K562 (cell line): ENCODE data around the gene NPDC1. TPM values are rescaled to one million over a fixed set of nuclear protein-coding genes. Genes with fewer than 3 reads are reported as not detected.
A peak's percentile ranks its signal among the peaks of the same experiment; 100 is the strongest.

Experiments
- ATAC-seq: fragments of 200-7000 bp; cut with Tn5 transposase; 3 replicates; pipeline ENCODE4 v1.9.1; 2020; ENCODE audit warnings: moderate library complexity
- BruUV-seq: library from RNA; stranded (reverse); fragments of 400-500 nt; replicated peaks from 2 replicates; lab custom pipeline; 2021; lab: Mats Ljungman, UMichigan
- CTCF ChIA-PET: fragments of 300-600 bp; formaldehyde crosslinking; extraction: SDS; loops from one replicate; lab custom pipeline; 2021; ENCODE audit warnings: low intra/inter-chr PET ratio; lab: Yijun Ruan, JAX
- POLR2A ChIA-PET: fragments of 300-600, 350-650 bp; sonication (Branson Sonifier 250); formaldehyde crosslinking; extraction: SDS; loops from one replicate; lab custom pipeline; 2021; ENCODE audit warnings: antibody characterized with exemption, inconsistent platforms; lab: Yijun Ruan, JAX
- DNase-seq, 4 experiments: peaks; one replicate each; pipeline versions ENCODE4 v3.0.0 to v3.0.0-alpha.2; 2011 to 2018; ENCODE audit warnings: low spot score in 3 of 4, mixed read lengths in 3 of 4; ENCODE audit errors: extremely low read depth in 1 of 4
- FAIRE-seq: peaks from 2 replicates; lab custom pipeline; 2011; peaks lifted over from hg19 to GRCh38; lab: Jason Lieb, UNC
- H2AFZ ChIP-seq: 2 replicates; pipeline ENCODE4 v1.6.0; 2011; ENCODE audit warnings: low read depth, low read length, control low read depth, inconsistent platforms
- H3K27ac ChIP-seq: fragments of 200-600 bp; 3 replicates; pipeline ENCODE4 v1.8.0; 2011; ENCODE audit warnings: low read depth, mild to moderate bottlenecking, control low read depth, inconsistent platforms, low read length, moderate library complexity, mixed read lengths; ENCODE audit errors: extremely low read depth
- H3K27me3 ChIP-seq, 2 experiments: fragments of 300-600 bp in 1 of 2; 2 replicates in 1 of 2; 3 replicates in 1 of 2; pipeline versions ENCODE4 v1.6.0 to v1.8.0; 2011; ENCODE audit warnings: inconsistent platforms in 2 of 2, low read length in 2 of 2, mild to moderate bottlenecking in 1 of 2, mixed read lengths in 1 of 2, moderate library complexity in 1 of 2; ENCODE audit not compliant: control insufficient read depth in 2 of 2, insufficient read depth in 2 of 2
- H3K36me3 ChIP-seq: fragments of 300-600 bp; 3 replicates; pipeline ENCODE4 v1.8.0; 2011; ENCODE audit warnings: mild to moderate bottlenecking, low read length, inconsistent platforms; ENCODE audit not compliant: control insufficient read depth, insufficient read depth
- H3K4me1 ChIP-seq, 2 experiments: fragments of 200-600 bp in 1 of 2; replicated peaks in 1 of 2; 2 replicates in 1 of 2; 3 replicates in 1 of 2; pipeline versions ENCODE4 v1.5.1 to v1.8.0; 2011; ENCODE audit warnings: inconsistent platforms in 2 of 2, low read length in 2 of 2, mild to moderate bottlenecking in 1 of 2, mixed read lengths in 1 of 2, moderate library complexity in 1 of 2; ENCODE audit not compliant: control insufficient read depth in 2 of 2, insufficient read depth in 2 of 2
- H3K4me2 ChIP-seq: 2 replicates; pipeline ENCODE4 v1.6.1; 2011; ENCODE audit warnings: low read length, control low read depth, inconsistent platforms, mixed read lengths; ENCODE audit not compliant: insufficient read depth
- H3K4me3 ChIP-seq: fragments of 200-600 bp; sonication (generic), shearing (Covaris generic); 2 replicates; pipeline ENCODE4 v1.5.1; 2016; ENCODE audit warnings: control low read depth, inconsistent platforms
- H3K79me2 ChIP-seq: fragments of 200-600 bp; 3 replicates; pipeline ENCODE4 v1.8.0; 2011; ENCODE audit warnings: low read length, inconsistent platforms; ENCODE audit not compliant: control insufficient read depth, insufficient read depth
- H3K9ac ChIP-seq, 2 experiments: 2 replicates each; pipeline versions ENCODE4 v1.6.0 to v1.6.1; 2011; ENCODE audit warnings: low read depth in 2 of 2, low read length in 2 of 2, control low read depth in 1 of 2, inconsistent platforms in 1 of 2, mild to moderate bottlenecking in 1 of 2, mixed read lengths in 1 of 2; ENCODE audit not compliant: insufficient read depth in 1 of 2
- H3K9me1 ChIP-seq: one replicate; pipeline ENCODE4 v1.6.0; 2011; ENCODE audit warnings: inconsistent platforms, mild to moderate bottlenecking, low read length, moderate library complexity; ENCODE audit not compliant: control insufficient read depth, insufficient read depth
- H3K9me3 ChIP-seq: replicated peaks from 2 replicates; pipeline ENCODE4 v1.5.1; 2011; ENCODE audit warnings: low read depth, low read length, inconsistent platforms; ENCODE audit not compliant: control insufficient read depth, insufficient read depth
- H4K20me1 ChIP-seq: replicated peaks from 2 replicates; pipeline ENCODE4 v1.6.1; 2011; ENCODE audit warnings: low read length, inconsistent platforms, mixed read lengths; ENCODE audit not compliant: control insufficient read depth, insufficient read depth
- BRD4 ChIP-seq: fragments of 200-600 bp; sonication (generic); IDR thresholded peaks from 2 replicates; pipeline ENCODE4 v1.6.1; 2017; ENCODE audit warnings: inconsistent platforms
- EGR1 ChIP-seq: fragments of 450-650 bp; conservative IDR thresholded peaks from 2 replicates; pipeline ENCODE4 v1.6.1; 2017; ENCODE audit warnings: mild to moderate bottlenecking
- FIP1L1 ChIP-seq: fragments of 200-400 bp; formaldehyde crosslinking; IDR thresholded peaks from 2 replicates; pipeline ENCODE4 v1.6.1; 2018; ENCODE audit warnings: mild to moderate bottlenecking, low read depth, low read length; ENCODE audit not compliant: poor library complexity, severe bottlenecking
- IFI16 ChIP-seq: fragments of 250-450 bp; sonication (Bioruptor Pico); IDR thresholded peaks from 2 replicates; pipeline ENCODE4 v2.1.2; 2022; ENCODE audit warnings: mild to moderate bottlenecking, inconsistent platforms
- MAZ ChIP-seq, 2 experiments: fragments of 450-650 bp in 1 of 2; sonication (generic) in 1 of 2; formaldehyde crosslinking; IDR thresholded peaks in 1 of 2; conservative IDR thresholded peaks in 1 of 2; 2 replicates each; pipeline versions ENCODE4 v1.4.0 to v1.5.0; 2020; ENCODE audit warnings: mild to moderate bottlenecking in 1 of 2, missing genetic modification reagents in 1 of 2
- PML ChIP-seq: IDR thresholded peaks from 2 replicates; pipeline ENCODE4 v1.6.1; 2012; ENCODE audit warnings: low read length, inconsistent platforms
- POLR2AphosphoS2 ChIP-seq: IDR thresholded peaks from 2 replicates; pipeline ENCODE4 v1.6.1; 2012; ENCODE audit warnings: low read length, improper control_type of control experiment
- PTRF ChIP-seq: fragments of 450-650 bp; IDR thresholded peaks from 2 replicates; pipeline ENCODE4 v1.6.1; 2016; ENCODE audit warnings: mild to moderate bottlenecking, missing genetic modification characterization, missing compliant biosample characterization
- RUNX1 ChIP-seq: sonication (generic); IDR thresholded peaks from 2 replicates; pipeline ENCODE4 v1.6.1; 2016; ENCODE audit warnings: antibody characterized with exemption, low read depth
- SAP30 ChIP-seq: fragments of 200-600 bp; sonication (generic); IDR thresholded peaks from 2 replicates; pipeline ENCODE4 v1.6.1; 2012; ENCODE audit warnings: borderline replicate concordance, low read depth, mild to moderate bottlenecking, moderate library complexity, low read length, control low read depth, inconsistent platforms; ENCODE audit not compliant: insufficient read depth, poor library complexity, severe bottlenecking
- SIN3A ChIP-seq, 2 experiments: fragments of 150-350 bp in 1 of 2; IDR thresholded peaks; 2 replicates each; pipeline ENCODE4 v1.6.1; 2011 to 2016; ENCODE audit warnings: borderline replicate concordance in 2 of 2, low read depth in 2 of 2, low read length in 2 of 2, mild to moderate bottlenecking in 2 of 2, moderate library complexity in 2 of 2; ENCODE audit not compliant: control insufficient read depth in 1 of 2
- SPI1 ChIP-seq: IDR thresholded peaks from 2 replicates; pipeline ENCODE4 v1.6.1; 2011; ENCODE audit warnings: low read depth, low read length, control low read depth, borderline replicate concordance
- TCF7 ChIP-seq: sonication (generic); IDR thresholded peaks from 2 replicates; pipeline ENCODE4 v1.6.1; 2016; ENCODE audit warnings: antibody characterized with exemption, borderline replicate concordance
- ZBTB7A ChIP-seq: IDR thresholded peaks from 2 replicates; pipeline ENCODE4 v1.6.1; 2011; ENCODE audit warnings: low read depth, mild to moderate bottlenecking, low read length, moderate library complexity, borderline replicate concordance; ENCODE audit not compliant: control insufficient read depth
- ZNF274 ChIP-seq: IDR thresholded peaks from 2 replicates; pipeline ENCODE4 v1.6.1; 2011; ENCODE audit warnings: low read depth, mild to moderate bottlenecking, low read length, moderate library complexity, borderline replicate concordance
- ZNF717 ChIP-seq: fragments of 250-450 bp; sonication (Bioruptor Pico); IDR thresholded peaks from 2 replicates; pipeline ENCODE4 v1.5.0; 2021
- WGBS: fragments of 100-300 bp; shearing (Covaris generic); methylation state at CpG from one replicate; pipeline ENCODE4 v1.1.6; 2016; ENCODE audit warnings: low coverage, mixed read lengths; ENCODE audit not compliant: insufficient coverage; ENCODE audit errors: missing lambda C conversion rate; 5-methylcytosine and 5-hydroxymethylcytosine counted together
- in situ Hi-C: fragments of 300-500 bp; cut with MboI; formaldehyde crosslinking; loops from 4 replicates; pipeline ENCODE4 v1.15.0; 2018; ENCODE audit warnings: inconsistent platforms, mixed read lengths
- intact Hi-C: fragments of 100-400 bp; cut with micrococcal nuclease; formaldehyde crosslinking; loops from 2 replicates; pipeline ENCODE4 v1.14.2; 2022
- polyA plus RNA-seq, 8 experiments: library from polyadenylated mRNA; depleted of rRNA in 4 of 8; stranded (reverse) in 5 of 8; unstranded in 3 of 8; fragments of >200 nt; fragmentation: Nextera tagmentation in 2 of 8; fragmentation: Illumina TruSeq in 1 of 8; extraction: Ambion mirVana in 2 of 8; extraction: Trizol in 1 of 8; gene quantifications; 2 replicates each; pipeline versions ENCODE4 v1.2.1 to v1.2.3, GENCODE V29; 2011 to 2014; ENCODE audit warnings: inconsistent platforms in 1 of 8, missing spikeins in 1 of 8
- total RNA-seq, 7 experiments: library from RNA; depleted of rRNA in 6 of 7; stranded (reverse); fragments of >200 nt in 6 of 7; fragmentation: Illumina TruSeq in 2 of 7; extraction: Trizol in 2 of 7; gene quantifications; 2 replicates each; pipeline versions ENCODE4 v1.2.1 to v1.2.3, GENCODE V29; 2011 to 2021; ENCODE audit warnings: low replicate concordance in 1 of 7
- TF ChIP-seq, protein P1 (sequence below): fragments of 200-800 bp; sonication (Bioruptor generic); IDR thresholded peaks from 2 replicates; pipeline ENCODE4 v1.6.1; 2017; ENCODE audit warnings: missing genetic modification characterization, missing compliant biosample characterization
- TF ChIP-seq, protein P2 (sequence below): conservative IDR thresholded peaks from 2 replicates; pipeline ENCODE4 v1.6.1; 2011; ENCODE audit warnings: low read depth, mild to moderate bottlenecking, low read length; ENCODE audit not compliant: control insufficient read depth

Gene NPDC1
- total and polyA plus RNA-seq, 9 of the 15 experiments (the other 6 are each of a cell fraction or from before 2014, with no cell fraction given), result 0.06 to 2.1 (median 0.53) TPM; not detected in 3

DNA sequence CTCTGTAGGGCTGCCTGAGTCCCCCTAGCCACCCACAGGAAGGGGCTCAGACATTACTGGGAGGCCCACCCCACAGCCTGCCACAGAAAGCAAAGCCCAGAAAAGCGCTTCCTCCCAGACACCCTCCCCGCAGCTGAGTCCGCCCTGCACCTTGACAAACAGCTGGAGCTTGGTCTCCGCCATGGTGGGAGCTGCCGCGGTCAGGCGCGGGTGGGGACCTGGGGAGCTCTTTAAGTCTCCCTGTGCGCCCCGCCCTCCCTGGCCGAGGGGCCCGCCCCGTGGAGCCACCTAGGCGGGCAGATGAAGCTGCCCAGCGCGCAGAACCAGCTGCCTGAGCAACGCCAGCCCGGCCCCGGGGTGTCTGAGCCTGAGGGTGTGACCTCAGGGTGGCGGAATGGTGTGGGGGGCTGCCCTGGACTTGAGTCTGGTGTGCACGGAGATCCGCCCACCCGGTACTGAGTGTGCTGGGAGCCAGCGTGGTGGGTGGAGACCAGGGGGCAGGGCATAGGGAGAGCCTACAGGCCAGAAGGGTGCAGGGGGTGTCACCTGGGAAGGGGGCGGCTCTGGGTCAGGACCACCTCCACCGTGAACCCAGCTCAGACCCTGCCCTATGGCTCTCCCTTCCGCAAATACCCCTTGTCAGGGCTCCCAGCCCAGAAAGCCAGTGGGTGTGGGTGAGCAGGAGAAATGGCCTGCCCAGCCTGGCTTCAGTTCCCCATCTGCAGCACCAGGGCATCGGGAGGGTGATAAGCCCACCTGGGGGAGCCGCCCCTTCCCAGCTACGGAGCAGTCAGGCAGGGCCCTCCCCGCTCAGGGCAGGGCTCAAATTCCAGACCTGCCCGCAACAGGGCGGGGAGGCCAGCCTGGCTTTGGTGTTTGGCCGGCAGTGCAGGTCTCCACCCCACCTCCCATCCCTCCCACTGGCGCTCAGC lies 49.4 kb downstream of the NPDC1 start, which contains the start of gene CLIC3:
Gene CLIC3 (minus strand): TSS at position 208 of the 932 bp plus-strand sequence. CDS start 25 bp downstream, at position 183.
- Histone ChIP-seq H3K9me1 (no peaks in the 10 kb centered on the region), H3K36me3 (peaks cover 22% of the 10 kb centered on the region; the same call in 1 of the 3 replicates), H3K27ac (peak within 1 kb of the TSS; percentile 34; the same call in 1 of the 3 replicates), H4K20me1 (no peaks in the 10 kb centered on the region), H3K4me3 (peak within 1 kb of the TSS; percentile 26), H3K4me2 (peak within 1 kb of the TSS; percentile 64), H2AFZ (peak within 1 kb of the TSS; percentile 52; the same call in 1 of the 2 replicates), H3K4me1 (peaks cover 27 to 66% of the 10 kb centered on the region in 2 experiments; a peak in 4 of 5 replicates), H3K27me3 (no peaks in the 10 kb centered on the region), H3K79me2 (peaks cover 18% of the 10 kb centered on the region), H3K9me3 (no peaks in the 10 kb centered on the region; the same call in 1 of the 2 replicates), H3K9ac (peak within 1 kb of the TSS; percentile 27 to 88; a peak in 3 of 4 replicates)
- 4% methylated on average over 32 of the region's 35 CpGs for WGBS
- ChIA-PET CTCF (no interaction called here), POLR2A (interaction anchor here (0.6 to 1.3 kb wide), 7 partner anchors 8 to 600 kb away, joined by 3 to 4 read pairs (median 3); no protein-coding TSS in a partner anchor)
- BruUV-seq, result no TSS peak
- DNase-seq (peak; percentile 71 to 80 (median 79)), ATAC-seq (peak; percentile 59), FAIRE-seq (peak; percentile 51)
- in situ Hi-C loops (no loop called here), intact Hi-C loops (no loop called here)
- TF ChIP-seq IFI16 (no peak), EGR1 (peak; percentile 47; the same call in 1 of the 2 replicates), SIN3A (IDR thresholded peaks at IDR 0.05; ENCODE audit: borderline replicate concordance in 2 of 2, control insufficient read depth in 1 of 2, low read depth in 2 of 2, low read length in 2 of 2) (peak; percentile 94 to 98), SAP30 (peak; percentile 78), ZNF274 (no peak), BRD4 (no peak), PTRF (tag) (no peak), TCF7 (no peak), ZBTB7A (peak; percentile 61), MAZ (CRISPR knock-in tag; conservative IDR thresholded peaks at IDR 0.05 in 1 of 2, IDR thresholded peaks at IDR 0.05 in 1 of 2) (peak; percentile 23 to 43; a peak in 1 of 4 replicates), ZNF717 (CRISPR knock-in tag) (no peak), SPI1 (peak; percentile 33; the same call in 1 of the 2 replicates), PML (no peak), POLR2AphosphoS2 (no peak), RUNX1 (0 out of 2 replicates have a peak, but pooled peaks have one; percentile 8), FIP1L1 (peak; percentile 28)
- TF ChIP-seq, protein P1, sequence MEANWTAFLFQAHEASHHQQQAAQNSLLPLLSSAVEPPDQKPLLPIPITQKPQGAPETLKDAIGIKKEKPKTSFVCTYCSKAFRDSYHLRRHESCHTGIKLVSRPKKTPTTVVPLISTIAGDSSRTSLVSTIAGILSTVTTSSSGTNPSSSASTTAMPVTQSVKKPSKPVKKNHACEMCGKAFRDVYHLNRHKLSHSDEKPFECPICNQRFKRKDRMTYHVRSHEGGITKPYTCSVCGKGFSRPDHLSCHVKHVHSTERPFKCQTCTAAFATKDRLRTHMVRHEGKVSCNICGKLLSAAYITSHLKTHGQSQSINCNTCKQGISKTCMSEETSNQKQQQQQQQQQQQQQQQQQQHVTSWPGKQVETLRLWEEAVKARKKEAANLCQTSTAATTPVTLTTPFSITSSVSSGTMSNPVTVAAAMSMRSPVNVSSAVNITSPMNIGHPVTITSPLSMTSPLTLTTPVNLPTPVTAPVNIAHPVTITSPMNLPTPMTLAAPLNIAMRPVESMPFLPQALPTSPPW (CRISPR knock-in tag), result peak; percentile 0; the same call in 1 of the 2 replicates
- TF ChIP-seq, protein P2, sequence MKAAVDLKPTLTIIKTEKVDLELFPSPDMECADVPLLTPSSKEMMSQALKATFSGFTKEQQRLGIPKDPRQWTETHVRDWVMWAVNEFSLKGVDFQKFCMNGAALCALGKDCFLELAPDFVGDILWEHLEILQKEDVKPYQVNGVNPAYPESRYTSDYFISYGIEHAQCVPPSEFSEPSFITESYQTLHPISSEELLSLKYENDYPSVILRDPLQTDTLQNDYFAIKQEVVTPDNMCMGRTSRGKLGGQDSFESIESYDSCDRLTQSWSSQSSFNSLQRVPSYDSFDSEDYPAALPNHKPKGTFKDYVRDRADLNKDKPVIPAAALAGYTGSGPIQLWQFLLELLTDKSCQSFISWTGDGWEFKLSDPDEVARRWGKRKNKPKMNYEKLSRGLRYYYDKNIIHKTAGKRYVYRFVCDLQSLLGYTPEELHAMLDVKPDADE, result peak; percentile 80
